Measurements from ENCODE around the gene MAGT1.

- no peak for TF ChIP-seq CTCF (IDR thresholded peaks at IDR 0.05)
- no peak for TF ChIP-seq POLR2A (IDR thresholded peaks at IDR 0.05)
Observed at GRCh38 chrX:77788050-77788449, 107.2 kb downstream of the MAGT1 start.

Data from body of pancreas (tissue), 4 donors.